Gastrocnemius medialis (tissue), 4 donors: Measurements from ENCODE around the gene ACO2. TPM values are rescaled to one million over a fixed set of nuclear protein-coding genes. Genes with fewer than 3 reads are reported as not detected.
A peak's percentile ranks its signal among the peaks of the same experiment; 100 is the strongest.

Source experiments
- ATAC-seq, 2 donors: fragments of 150-250 bp; one replicate each; pipeline ENCODE4 v1.9.1; 2016
- DNase-seq, 2 donors: peaks; one replicate each; pipeline ENCODE4 v3.0.0-alpha.2; 2019
- H3K27ac ChIP-seq, 4 donors: fragments of 200-600 bp; sonication (generic); 1 replicate in 1 of 4; 2 replicates in 3 of 4; pipeline ENCODE4 v1.5.1; 2016 to 2018; ENCODE audit warnings: mild to moderate bottlenecking in 2 of 4, moderate library complexity in 1 of 4
- H3K27me3 ChIP-seq, 3 donors: fragments of 200-600 bp; sonication (generic) in 2 of 3; 1 replicate in 1 of 3; 2 replicates in 2 of 3; pipeline versions ENCODE4 v1.5.1 to v1.6.0; 2016 to 2019; ENCODE audit warnings: mild to moderate bottlenecking in 1 of 3, moderate library complexity in 1 of 3
- H3K36me3 ChIP-seq, 2 donors: fragments of 200-600 bp; sonication (generic) in 1 of 2; one replicate each; pipeline ENCODE4 v1.5.1; 2017 to 2018
- H3K4me1 ChIP-seq, 2 donors: fragments of 200-600 bp; sonication (generic) in 1 of 2; one replicate each; pipeline ENCODE4 v1.5.1; 2016 to 2017; ENCODE audit warnings: mild to moderate bottlenecking in 2 of 2
- H3K4me3 ChIP-seq, 4 donors: fragments of 200-600 bp; sonication (generic) in 3 of 4; 1 replicate in 1 of 4; 2 replicates in 3 of 4; pipeline ENCODE4 v1.5.1; 2016 to 2019; ENCODE audit warnings: mild to moderate bottlenecking in 2 of 4
- H3K9me3 ChIP-seq, 3 donors: fragments of 200-600 bp; sonication (generic) in 2 of 3; 1 replicate in 1 of 3; 2 replicates in 2 of 3; pipeline ENCODE4 v1.5.1; 2016 to 2019
- POLR2A ChIP-seq, 2 donors: fragments of 450-650 bp; IDR thresholded peaks; one replicate each; pipeline ENCODE4 v1.6.1; 2017; ENCODE audit warnings: antibody characterized with exemption in 2 of 2, mild to moderate bottlenecking in 2 of 2, moderate library complexity in 2 of 2
- in situ Hi-C, 4 donors: fragments of 200-750 bp; cut with MboI; loops; one replicate each; pipeline versions ENCODE4 v1.15.0 to v1.8.0; 2017; ENCODE audit warnings: low sequenced_read_pairs in 4 of 4
- intact Hi-C: fragments of 100-400 bp; cut with DNase I; formaldehyde crosslinking; loops from one replicate; pipeline ENCODE4 v1.15.1; 2023; ENCODE audit warnings: low total_unique reads
- total RNA-seq, 4 donors: library from RNA; depleted of rRNA; stranded (reverse); fragments of >200 nt; gene quantifications; one replicate each; pipeline versions ENCODE4 v1.1.0 to v1.2.3, GENCODE V29; 2016
- TF ChIP-seq, protein P1 (sequence below), 5 experiments: fragments of 450-650 bp in 3 of 5; fragments of 200-600 bp in 2 of 5; sonication (generic) in 2 of 5; IDR thresholded peaks in 4 of 5; conservative IDR thresholded peaks in 1 of 5; 1 replicate in 4 of 5; 2 replicates in 1 of 5; pipeline ENCODE4 v1.5.1; 2016 to 2019; ENCODE audit warnings: antibody characterized with exemption in 5 of 5, mild to moderate bottlenecking in 3 of 5, moderate library complexity in 3 of 5

Gene ACO2
- total RNA-seq, 4 donors from 2014 or later: 361 to 763 (median 473) TPM

DNA sequence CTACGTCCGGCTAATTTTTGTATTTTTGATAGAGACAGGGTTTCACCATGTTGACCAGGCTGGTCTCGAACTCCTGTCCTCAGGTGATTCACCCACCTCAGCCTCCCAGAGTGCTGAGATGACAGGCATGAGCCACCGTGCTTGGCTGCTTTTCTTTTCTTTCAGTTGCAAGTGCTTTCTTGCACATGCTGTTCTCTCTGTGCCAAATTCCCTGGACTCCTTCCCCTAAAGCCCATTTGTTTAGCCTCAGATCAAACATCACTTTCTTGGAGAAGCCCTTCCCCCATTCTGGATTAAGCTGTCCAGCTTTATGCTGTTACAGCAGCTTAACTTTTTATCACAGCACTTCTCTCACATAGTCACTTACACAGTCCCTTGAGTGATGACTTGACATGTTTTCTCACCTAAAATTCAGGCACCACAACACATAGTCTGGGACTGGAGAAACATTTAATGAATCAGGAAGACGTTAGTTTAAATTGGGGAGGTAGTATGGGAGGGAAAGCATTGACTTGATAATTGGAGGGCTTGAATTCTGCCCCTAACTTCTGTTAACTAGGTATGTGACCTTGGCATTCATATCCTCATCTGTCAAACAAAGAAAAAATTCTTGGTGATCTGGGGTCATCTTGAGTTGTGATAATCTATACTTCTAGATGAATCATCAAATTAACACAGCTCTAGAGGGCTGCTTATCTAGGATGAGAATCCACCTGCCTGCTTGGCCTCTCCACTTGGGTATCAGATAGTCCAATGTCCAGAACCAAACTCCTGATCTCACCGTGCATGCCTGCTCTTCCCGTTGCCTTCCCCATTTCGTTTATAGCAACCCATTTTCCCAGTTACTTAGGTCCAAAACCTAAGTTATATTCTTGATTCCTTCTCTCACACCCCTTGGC, 18.4 kb downstream of the ACO2 start:
- intact Hi-C loops (no loop called here), in situ Hi-C loops (no loop called here)
- TF ChIP-seq, protein P1, sequence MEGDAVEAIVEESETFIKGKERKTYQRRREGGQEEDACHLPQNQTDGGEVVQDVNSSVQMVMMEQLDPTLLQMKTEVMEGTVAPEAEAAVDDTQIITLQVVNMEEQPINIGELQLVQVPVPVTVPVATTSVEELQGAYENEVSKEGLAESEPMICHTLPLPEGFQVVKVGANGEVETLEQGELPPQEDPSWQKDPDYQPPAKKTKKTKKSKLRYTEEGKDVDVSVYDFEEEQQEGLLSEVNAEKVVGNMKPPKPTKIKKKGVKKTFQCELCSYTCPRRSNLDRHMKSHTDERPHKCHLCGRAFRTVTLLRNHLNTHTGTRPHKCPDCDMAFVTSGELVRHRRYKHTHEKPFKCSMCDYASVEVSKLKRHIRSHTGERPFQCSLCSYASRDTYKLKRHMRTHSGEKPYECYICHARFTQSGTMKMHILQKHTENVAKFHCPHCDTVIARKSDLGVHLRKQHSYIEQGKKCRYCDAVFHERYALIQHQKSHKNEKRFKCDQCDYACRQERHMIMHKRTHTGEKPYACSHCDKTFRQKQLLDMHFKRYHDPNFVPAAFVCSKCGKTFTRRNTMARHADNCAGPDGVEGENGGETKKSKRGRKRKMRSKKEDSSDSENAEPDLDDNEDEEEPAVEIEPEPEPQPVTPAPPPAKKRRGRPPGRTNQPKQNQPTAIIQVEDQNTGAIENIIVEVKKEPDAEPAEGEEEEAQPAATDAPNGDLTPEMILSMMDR (IDR thresholded peaks at IDR 0.05 in 4 of 5, conservative IDR thresholded peaks at IDR 0.05 in 1 of 5): no peak
- no peak for TF ChIP-seq POLR2A (IDR thresholded peaks at IDR 0.05)
- H3K36me3 ChIP-seq: no peaks in the 10 kb centered on the region
- H3K27me3 ChIP-seq: no peaks in the 10 kb centered on the region
- no peaks in the 10 kb centered on the region for H3K9me3 ChIP-seq
- ATAC-seq (peak; percentile 31 to 55), DNase-seq (peak in 1 of 2 donors; percentile 42)
- peaks cover 88 to 90% of the 10 kb centered on the region in 2 donors for H3K4me1 ChIP-seq
- peak overlapping the region; percentile 96 to 98 (median 96) for H3K27ac ChIP-seq
- no peak overlapping the region for H3K4me3 ChIP-seq

DNA sequence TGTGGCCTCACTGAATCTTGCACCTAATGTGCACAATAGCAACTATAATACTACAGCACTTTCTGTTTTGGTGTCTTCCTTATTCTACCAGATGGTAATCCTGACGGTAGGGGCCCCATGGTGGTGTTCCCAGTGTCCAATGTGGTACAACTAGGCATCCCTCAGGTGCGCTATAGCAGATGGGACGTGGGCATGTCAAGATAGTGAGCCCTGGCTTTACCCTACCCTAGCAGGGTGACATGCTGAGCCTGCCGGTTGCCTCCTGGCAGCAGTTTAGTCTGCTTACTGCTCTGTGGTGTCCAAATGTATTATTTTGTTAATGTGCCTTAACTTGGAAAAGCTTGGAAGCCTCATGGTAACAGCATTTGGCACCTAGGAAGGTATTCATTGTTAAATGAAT, 19.2 kb downstream of the ACO2 start:
- H3K27me3 ChIP-seq: no peaks in the 10 kb centered on the region
- intact Hi-C loops: no loop called here
- no peaks in the 10 kb centered on the region for H3K9me3 ChIP-seq
- DNase-seq: no peak
- in situ Hi-C loops: no loop called here
- H3K4me1 ChIP-seq: peaks cover 84 to 88% of the 10 kb centered on the region in 2 donors
- TF ChIP-seq, protein P1 (IDR thresholded peaks at IDR 0.05 in 4 of 5, conservative IDR thresholded peaks at IDR 0.05 in 1 of 5): no peak
- no peak for TF ChIP-seq POLR2A (IDR thresholded peaks at IDR 0.05)
- peak overlapping the region in 1 of 4 donors; percentile 13 for H3K4me3 ChIP-seq
- H3K27ac ChIP-seq: peak overlapping the region; percentile 96 to 98 (median 96)
- no peaks in the 10 kb centered on the region for H3K36me3 ChIP-seq
- no peak for ATAC-seq

DNA sequence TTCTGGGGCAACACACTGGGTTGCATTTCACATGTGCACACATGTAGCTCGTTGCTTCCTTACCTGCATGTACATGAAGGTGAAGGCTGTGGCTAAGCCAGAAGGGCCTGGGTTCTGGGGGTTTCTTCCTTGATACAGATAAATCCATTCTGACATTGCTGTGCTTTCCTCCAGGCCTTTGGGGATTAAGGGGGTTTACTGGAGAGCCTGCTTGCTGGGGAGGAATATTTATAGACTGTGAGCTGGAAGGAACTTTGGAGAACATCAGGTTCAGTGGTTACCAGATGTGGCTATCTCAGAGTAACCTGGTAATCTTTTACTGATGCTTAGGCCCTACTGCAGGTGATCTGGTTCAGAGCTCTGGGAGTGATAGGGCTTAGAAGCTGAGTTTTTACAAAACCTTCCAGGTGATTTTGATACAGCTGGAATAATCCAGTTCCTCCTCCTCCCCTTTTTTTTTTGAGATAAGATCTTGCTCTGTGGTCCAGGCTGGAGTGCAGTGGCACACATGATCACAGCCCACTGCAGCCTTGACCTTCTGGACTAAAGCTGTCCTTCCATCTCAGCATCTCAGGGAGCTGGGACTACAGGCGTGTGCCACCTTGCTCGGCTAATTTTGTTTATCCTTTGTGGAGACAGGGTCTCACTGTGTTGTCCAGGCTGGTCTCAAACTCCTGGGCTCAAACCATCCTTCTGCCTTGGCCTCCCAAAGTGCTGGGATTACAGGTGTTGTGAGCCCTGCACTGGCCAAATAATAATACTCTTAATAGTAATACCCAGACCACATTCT, 19.9 kb downstream of the ACO2 start:
- Histone ChIP-seq H3K9me3 (no peaks in the 10 kb centered on the region), H3K36me3 (no peaks in the 10 kb centered on the region), H3K4me3 (no peak overlapping the region), H3K4me1 (peaks cover 84 to 89% of the 10 kb centered on the region in 2 donors), H3K27me3 (no peaks in the 10 kb centered on the region), H3K27ac (peak overlapping the region; percentile 96 to 98 (median 96))
- ATAC-seq: peak in 1 of 2 donors; percentile 18
- intact Hi-C loops: no loop called here
- DNase-seq: no peak
- TF ChIP-seq, protein P1 (IDR thresholded peaks at IDR 0.05 in 4 of 5, conservative IDR thresholded peaks at IDR 0.05 in 1 of 5): no peak
- no peak for TF ChIP-seq POLR2A (IDR thresholded peaks at IDR 0.05)
- in situ Hi-C loops: no loop called here

- intact Hi-C loops (no loop called here), in situ Hi-C loops (no loop called here)
- ATAC-seq: no peak
- Histone ChIP-seq H3K36me3 (peaks cover 0 to 6% of the 10 kb centered on the region in 2 donors), H3K27me3 (no peaks in the 10 kb centered on the region), H3K27ac (peak overlapping the region; percentile 96 to 98 (median 96)), H3K4me1 (peaks cover 84 to 87% of the 10 kb centered on the region in 2 donors), H3K9me3 (no peaks in the 10 kb centered on the region), H3K4me3 (no peak overlapping the region)
- TF ChIP-seq, protein P1 (IDR thresholded peaks at IDR 0.05 in 4 of 5, conservative IDR thresholded peaks at IDR 0.05 in 1 of 5): no peak
- TF ChIP-seq POLR2A (IDR thresholded peaks at IDR 0.05): no peak
- no peak for DNase-seq
These were observed 22.6 kb downstream of the ACO2 start for GRCh38 chr22:41491374-41492100.
